Panc1 (cell line): ENCODE results near the gene TMEM247. TPM values are rescaled to one million over a fixed set of nuclear protein-coding genes. Genes with fewer than 3 reads are reported as not detected.

ENCODE experiments used
- ATAC-seq: fragments of 200-7000 bp; cut with Tn5 transposase; 2 replicates; pipeline ENCODE4 v1.9.1; 2020; ENCODE audit warnings: mild to moderate bottlenecking, moderate library complexity
- BruUV-seq: library from RNA; stranded (reverse); fragments of 400-500 nt; replicated peaks from 2 replicates; lab custom pipeline; 2021; lab: Mats Ljungman, UMichigan
- CTCF ChIA-PET: fragments of 300-600 bp; sonication (Branson Sonifier 250); formaldehyde crosslinking; loops from one replicate; lab custom pipeline; 2022; ENCODE audit warnings: antibody characterized with exemption; lab: Charles Lee
- POLR2A ChIA-PET: fragments of 300-600 bp; sonication (Branson Sonifier 250); formaldehyde crosslinking; loops from one replicate; lab custom pipeline; 2022; ENCODE audit warnings: antibody characterized with exemption; lab: Charles Lee
- DNase-seq: peaks from one replicate; pipeline ENCODE4 v3.0.0-alpha.2; 2010; ENCODE audit warnings: low read depth, low spot score
- H3K27ac ChIP-seq: 2 replicates; pipeline ENCODE4 v1.5.1; 2011; ENCODE audit warnings: mild to moderate bottlenecking, low read length, inconsistent platforms
- H3K27me3 ChIP-seq: fragments of 200-500 bp; sonication (Bioruptor generic); 2 replicates; pipeline ENCODE4 v1.6.0; 2014; ENCODE audit warnings: low read length, inconsistent platforms; ENCODE audit not compliant: control insufficient read depth, insufficient read depth
- H3K36me3 ChIP-seq: fragments of 200-500 bp; sonication (Bioruptor generic); 2 replicates; pipeline ENCODE4 v1.5.1; 2014; ENCODE audit warnings: inconsistent platforms, mild to moderate bottlenecking, low read length, moderate library complexity; ENCODE audit not compliant: control insufficient read depth, insufficient read depth
- H3K4me1 ChIP-seq: 2 replicates; pipeline ENCODE4 v1.5.1; 2011; ENCODE audit warnings: inconsistent platforms, mild to moderate bottlenecking, low read length, moderate library complexity; ENCODE audit not compliant: control insufficient read depth, insufficient read depth
- H3K4me3 ChIP-seq, 2 experiments: 2 replicates each; pipeline ENCODE4 v1.5.1; 2011 to 2012; ENCODE audit warnings: low read depth in 2 of 2, low read length in 2 of 2, mild to moderate bottlenecking in 2 of 2, inconsistent platforms in 1 of 2, moderate library complexity in 1 of 2
- H3K9me3 ChIP-seq: fragments of 200-500 bp; sonication (Bioruptor generic); 2 replicates; pipeline ENCODE4 v1.5.1; 2014; ENCODE audit warnings: low read depth, mild to moderate bottlenecking, inconsistent platforms, low read length, moderate library complexity; ENCODE audit not compliant: control insufficient read depth, insufficient read depth
- CTCF ChIP-seq: fragments of 450-650 bp; IDR thresholded peaks from 2 replicates; pipeline ENCODE4 v1.5.1; 2017; ENCODE audit warnings: mild to moderate bottlenecking
- POLR2AphosphoS5 ChIP-seq: IDR thresholded peaks from 2 replicates; pipeline ENCODE4 v1.6.1; 2012; ENCODE audit warnings: mild to moderate bottlenecking, low read depth, low read length, moderate library complexity
- REST ChIP-seq, 2 experiments: IDR thresholded peaks; 2 replicates each; pipeline ENCODE4 v1.6.1; 2011 to 2012; ENCODE audit warnings: low read depth in 2 of 2, control low read depth in 1 of 2, low read length in 1 of 2, mild to moderate bottlenecking in 1 of 2, moderate library complexity in 1 of 2; ENCODE audit not compliant: insufficient read depth in 1 of 2
- SIN3A ChIP-seq: IDR thresholded peaks from 2 replicates; pipeline ENCODE4 v1.6.1; 2012; ENCODE audit warnings: low read depth, mild to moderate bottlenecking, low read length, moderate library complexity, borderline replicate concordance; ENCODE audit not compliant: insufficient read depth
- TCF7L2 ChIP-seq: IDR thresholded peaks from 2 replicates; pipeline ENCODE4 v1.6.1; 2011; ENCODE audit warnings: mild to moderate bottlenecking, low read depth, low read length, inconsistent platforms
- in situ Hi-C: cut with HindIII; loops from 2 replicates; pipeline ENCODE4 v1.10.0; 2016; ENCODE audit warnings: low sequenced_read_pairs, low pct_unique_long_range_greater_than_20kb
- intact Hi-C: fragments of 100-400 bp; cut with micrococcal nuclease; formaldehyde crosslinking; loops from one replicate; pipeline ENCODE4 v1.10.0; 2022; ENCODE audit not compliant: unreplicated experiment
- total RNA-seq: library from RNA; stranded (reverse); gene quantifications from one replicate; pipeline ENCODE4 v1.2.1, GENCODE V29; 2021; ENCODE audit not compliant: unreplicated experiment

TMEM247 gene
- total RNA-seq, 1 experiment from 2014 or later: not detected

GRCh38 chr2:46506131-46506706 lies 26.9 kb downstream of the TMEM247 start:
- no TSS peak for BruUV-seq
- H3K27me3 ChIP-seq: no peaks in the 10 kb centered on the region
- in situ Hi-C loops (no loop called here), intact Hi-C loops (no loop called here)
- H3K4me1 ChIP-seq: no peaks in the 10 kb centered on the region
- no peak overlapping the region for H3K27ac ChIP-seq
- POLR2A ChIA-PET: no interaction called here
- no peaks in the 10 kb centered on the region for H3K9me3 ChIP-seq
- H3K36me3 ChIP-seq: no peaks in the 10 kb centered on the region
- ATAC-seq: no peak
- CTCF ChIA-PET: no interaction called here
- no peak for DNase-seq
- no peak overlapping the region for H3K4me3 ChIP-seq
- TF ChIP-seq CTCF: no peak
- TF ChIP-seq TCF7L2: no peak
- TF ChIP-seq REST (IDR thresholded peaks at IDR 0.05; ENCODE audit: insufficient read depth in 1 of 2, low read depth in 2 of 2, low read length in 1 of 2): no peak
- no peak for TF ChIP-seq POLR2AphosphoS5
- TF ChIP-seq SIN3A: no peak

GRCh38 chr2:46508312-46508711 lies 28.9 kb downstream of the TMEM247 start:
- in situ Hi-C loops (no loop called here), intact Hi-C loops (no loop called here)
- ChIA-PET CTCF (no interaction called here), POLR2A (no interaction called here)
- DNase-seq (no peak), ATAC-seq (no peak)
- Histone ChIP-seq H3K36me3 (no peaks in the 10 kb centered on the region), H3K4me3 (no peak overlapping the region), H3K9me3 (no peaks in the 10 kb centered on the region), H3K4me1 (no peaks in the 10 kb centered on the region), H3K27me3 (no peaks in the 10 kb centered on the region), H3K27ac (no peak overlapping the region)
- no TSS peak for BruUV-seq
- TF ChIP-seq TCF7L2: no peak
- no peak for TF ChIP-seq CTCF
- no peak for TF ChIP-seq SIN3A
- TF ChIP-seq REST (IDR thresholded peaks at IDR 0.05; ENCODE audit: insufficient read depth in 1 of 2, low read depth in 2 of 2, low read length in 1 of 2): no peak
- no peak for TF ChIP-seq POLR2AphosphoS5
